Measurements from ENCODE around the gene CRACR2A.

Gene CRACR2A

GRCh38 chr12:3622822-3623690 lies 129.9 kb downstream of the CRACR2A start:
- no peak for TF ChIP-seq CTCF (IDR thresholded peaks at IDR 0.05; ENCODE audit: poor library complexity, severe bottlenecking)
- no peak overlapping the region for H3K4me3 ChIP-seq (ENCODE audit: severe bottlenecking)
- no peaks in the 10 kb centered on the region for H3K9me3 ChIP-seq (ENCODE audit: severe bottlenecking)
- no peaks in the 10 kb centered on the region for H3K4me1 ChIP-seq (ENCODE audit: insufficient read depth, poor library complexity, severe bottlenecking)
- ATAC-seq (ENCODE audit: low read depth) (no peak), DNase-seq (ENCODE audit: low spot score) (no peak)
- H3K27ac ChIP-seq (ENCODE audit: poor library complexity, severe bottlenecking), result no peak overlapping the region
- H3K36me3 ChIP-seq (ENCODE audit: low read depth), result no peaks in the 10 kb centered on the region
- H3K27me3 ChIP-seq (ENCODE audit: insufficient read depth, poor library complexity, severe bottlenecking), result no peaks in the 10 kb centered on the region

GRCh38 chr12:3622021-3622821 lies 130.7 kb downstream of the CRACR2A start:
- no peak overlapping the region for H3K27ac ChIP-seq (ENCODE audit: poor library complexity, severe bottlenecking)
- DNase-seq (ENCODE audit: low spot score) (no peak), ATAC-seq (ENCODE audit: low read depth) (no peak)
- no peaks in the 10 kb centered on the region for H3K9me3 ChIP-seq (ENCODE audit: severe bottlenecking)
- H3K4me1 ChIP-seq (ENCODE audit: insufficient read depth, poor library complexity, severe bottlenecking), result no peaks in the 10 kb centered on the region
- no peak overlapping the region for H3K4me3 ChIP-seq (ENCODE audit: severe bottlenecking)
- H3K27me3 ChIP-seq (ENCODE audit: insufficient read depth, poor library complexity, severe bottlenecking), result no peaks in the 10 kb centered on the region
- TF ChIP-seq CTCF (IDR thresholded peaks at IDR 0.05; ENCODE audit: poor library complexity, severe bottlenecking), result no peak
- no peaks in the 10 kb centered on the region for H3K36me3 ChIP-seq (ENCODE audit: low read depth)

- ATAC-seq (ENCODE audit: low read depth), result no peak
- H3K27me3 ChIP-seq (ENCODE audit: insufficient read depth, poor library complexity, severe bottlenecking), result no peaks in the 10 kb centered on the region
These were observed 132.1 kb downstream of the CRACR2A start for GRCh38 chr12:3620856-3621255.

GRCh38 chr12:3617565-3617964 lies 135.3 kb downstream of the CRACR2A start:
- Histone ChIP-seq H3K36me3 (ENCODE audit: low read depth) (no peaks in the 10 kb centered on the region), H3K27ac (ENCODE audit: poor library complexity, severe bottlenecking) (no peak overlapping the region), H3K9me3 (ENCODE audit: severe bottlenecking) (no peaks in the 10 kb centered on the region), H3K4me3 (ENCODE audit: severe bottlenecking) (no peak overlapping the region), H3K4me1 (ENCODE audit: insufficient read depth, poor library complexity, severe bottlenecking) (no peaks in the 10 kb centered on the region), H3K27me3 (ENCODE audit: insufficient read depth, poor library complexity, severe bottlenecking) (no peaks in the 10 kb centered on the region)
- no peak for DNase-seq (ENCODE audit: low spot score)
- TF ChIP-seq CTCF (IDR thresholded peaks at IDR 0.05; ENCODE audit: poor library complexity, severe bottlenecking), result no peak
- no peak for ATAC-seq (ENCODE audit: low read depth)

More at GRCh38 chr12:3620856-3621255, 132.1 kb downstream of the CRACR2A start:
- H3K36me3 ChIP-seq (ENCODE audit: low read depth), result no peaks in the 10 kb centered on the region
- no peaks in the 10 kb centered on the region for H3K4me1 ChIP-seq (ENCODE audit: insufficient read depth, poor library complexity, severe bottlenecking)
- DNase-seq (ENCODE audit: low spot score), result no peak
- H3K27ac ChIP-seq (ENCODE audit: poor library complexity, severe bottlenecking), result no peak overlapping the region
- no peak overlapping the region for H3K4me3 ChIP-seq (ENCODE audit: severe bottlenecking)
- no peak for TF ChIP-seq CTCF (IDR thresholded peaks at IDR 0.05; ENCODE audit: poor library complexity, severe bottlenecking)
- no peaks in the 10 kb centered on the region for H3K9me3 ChIP-seq (ENCODE audit: severe bottlenecking)
